Testis (tissue), 2 donors: ENCODE results near the gene LRRK1.

ENCODE experiments used
- POLR2A ChIP-seq: fragments of 450-650 bp; IDR thresholded peaks from one replicate; pipeline ENCODE4 v1.6.1; 2017; ENCODE audit warnings: antibody characterized with exemption, mild to moderate bottlenecking, moderate library complexity
- TF ChIP-seq, protein P1 (sequence below), 3 experiments: fragments of 450-650 bp in 2 of 3; fragments of 200-600 bp in 1 of 3; sonication (generic) in 1 of 3; IDR thresholded peaks; one replicate each; pipeline ENCODE4 v1.5.1; 2016 to 2019; ENCODE audit warnings: antibody characterized with exemption in 3 of 3, mild to moderate bottlenecking in 2 of 3, moderate library complexity in 1 of 3

- TF ChIP-seq, protein P1, sequence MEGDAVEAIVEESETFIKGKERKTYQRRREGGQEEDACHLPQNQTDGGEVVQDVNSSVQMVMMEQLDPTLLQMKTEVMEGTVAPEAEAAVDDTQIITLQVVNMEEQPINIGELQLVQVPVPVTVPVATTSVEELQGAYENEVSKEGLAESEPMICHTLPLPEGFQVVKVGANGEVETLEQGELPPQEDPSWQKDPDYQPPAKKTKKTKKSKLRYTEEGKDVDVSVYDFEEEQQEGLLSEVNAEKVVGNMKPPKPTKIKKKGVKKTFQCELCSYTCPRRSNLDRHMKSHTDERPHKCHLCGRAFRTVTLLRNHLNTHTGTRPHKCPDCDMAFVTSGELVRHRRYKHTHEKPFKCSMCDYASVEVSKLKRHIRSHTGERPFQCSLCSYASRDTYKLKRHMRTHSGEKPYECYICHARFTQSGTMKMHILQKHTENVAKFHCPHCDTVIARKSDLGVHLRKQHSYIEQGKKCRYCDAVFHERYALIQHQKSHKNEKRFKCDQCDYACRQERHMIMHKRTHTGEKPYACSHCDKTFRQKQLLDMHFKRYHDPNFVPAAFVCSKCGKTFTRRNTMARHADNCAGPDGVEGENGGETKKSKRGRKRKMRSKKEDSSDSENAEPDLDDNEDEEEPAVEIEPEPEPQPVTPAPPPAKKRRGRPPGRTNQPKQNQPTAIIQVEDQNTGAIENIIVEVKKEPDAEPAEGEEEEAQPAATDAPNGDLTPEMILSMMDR (IDR thresholded peaks at IDR 0.05), result no peak
- TF ChIP-seq POLR2A, result no peak
These were observed 123.9 kb downstream of the LRRK1 start for GRCh38 chr15:101043011-101043410.
